Left renal cortex interstitium (tissue), 4 donors: ENCODE measurements around the gene CCNC. TPM values are rescaled to one million over a fixed set of nuclear protein-coding genes. Genes with fewer than 3 reads are reported as not detected.

Experiments
- DNase-seq, 4 donors: peaks; one replicate each; pipeline ENCODE4 v3.0.0-alpha.2; 2013; ENCODE audit warnings: low read depth in 4 of 4, low spot score in 2 of 4, missing footprints in 1 of 4
- polyA plus RNA-seq, 4 donors: library from polyadenylated mRNA; unstranded; fragments of 120-200 nt; gene quantifications; one replicate each; pipeline ENCODE4 v1.2.1, GENCODE V29; 2013; ENCODE audit not compliant: insufficient read length in 4 of 4

CCNC gene
- polyA plus RNA-seq, 4 donors, result 70.8 to 107 (median 82.0) TPM

DNA sequence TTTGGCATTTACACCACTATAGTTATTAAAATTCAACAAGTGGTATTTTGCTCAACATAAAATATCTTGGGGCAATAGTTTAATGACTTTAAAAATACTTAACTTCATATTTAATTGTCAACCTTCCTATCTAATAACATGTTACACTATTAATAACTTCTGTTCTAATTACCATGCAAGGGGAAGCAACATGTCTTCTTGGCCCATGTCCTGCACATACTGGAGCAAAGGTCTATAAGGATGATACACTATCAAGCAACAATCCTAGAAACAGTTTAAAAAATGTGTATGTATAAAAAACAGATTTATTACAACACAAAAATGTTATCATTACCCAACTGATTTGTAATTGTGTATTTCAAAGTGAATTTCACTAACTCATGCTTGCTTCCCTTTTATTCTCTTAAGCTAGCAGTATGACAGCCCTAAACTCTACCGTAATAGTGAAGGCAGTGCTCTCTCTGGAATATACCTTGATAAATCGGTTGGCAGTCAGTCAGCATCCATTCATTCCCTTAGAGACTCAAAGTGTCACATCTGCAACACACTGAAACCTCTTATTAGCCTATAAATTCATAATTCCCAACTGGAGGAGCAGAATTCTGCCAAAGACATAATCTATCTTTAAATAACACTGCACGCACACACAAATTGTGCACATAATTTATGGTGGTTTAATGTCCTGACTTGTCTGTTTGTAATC is 18.3 kb downstream of the CCNC start:
- no peak for DNase-seq

DNA sequence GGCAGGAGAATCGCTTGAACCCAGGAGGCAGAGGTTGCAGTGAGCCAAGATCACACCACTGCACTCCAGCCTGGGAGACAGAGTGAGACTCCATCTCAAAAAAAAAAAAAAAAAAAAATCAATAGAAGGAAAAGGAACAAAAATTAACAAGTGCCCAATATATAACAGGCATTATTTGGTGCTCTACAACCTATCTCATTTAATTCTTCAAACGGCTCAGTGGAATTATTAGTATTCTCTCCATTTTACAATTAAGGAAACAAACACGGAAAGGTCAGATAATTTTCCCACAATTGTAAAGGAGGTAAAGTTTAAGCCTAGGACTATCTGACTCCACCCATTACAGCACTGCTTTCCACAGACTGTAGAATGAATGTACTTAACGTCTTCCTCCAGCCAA is 19.8 kb downstream of the CCNC start:
- DNase-seq, result no peak

DNA sequence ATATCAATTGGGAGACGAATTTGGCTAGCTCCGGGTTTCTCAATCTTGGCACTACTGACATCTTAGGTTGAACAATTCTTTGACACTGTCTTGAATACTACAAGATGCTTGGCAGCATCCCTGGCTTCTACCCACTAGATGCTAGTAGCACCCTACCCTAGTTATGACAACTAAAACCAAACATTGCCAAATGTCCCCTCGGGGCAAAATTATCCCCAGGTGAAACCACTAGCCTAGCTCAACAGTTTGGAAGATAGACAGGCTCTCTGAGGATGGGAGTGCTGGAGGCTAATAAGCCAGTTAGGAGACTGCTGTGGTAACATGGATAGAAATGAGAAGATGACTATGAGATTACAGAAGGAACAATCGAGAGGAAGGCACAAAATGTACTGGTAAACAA is 20.9 kb downstream of the CCNC start:
- DNase-seq, result no peak

DNA sequence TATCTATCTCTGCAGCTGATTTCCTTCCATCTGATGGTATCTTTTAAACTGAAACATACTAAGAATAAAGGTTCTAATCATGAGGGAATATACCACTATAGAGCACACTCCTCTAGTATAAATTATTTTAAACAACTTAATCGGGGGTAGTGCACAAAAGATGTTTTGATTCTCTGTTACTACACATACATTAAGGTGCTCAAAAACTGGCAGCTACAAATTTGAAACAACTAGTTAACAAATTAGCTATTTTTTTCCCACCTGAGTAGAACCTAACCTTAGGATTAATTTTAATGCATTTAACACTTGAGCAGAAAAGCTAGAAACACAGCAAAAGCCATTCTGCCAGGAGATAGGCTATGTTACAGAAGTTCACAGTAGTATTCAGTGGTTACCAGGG is 23.0 kb downstream of the CCNC start:
- DNase-seq, result no peak

DNA sequence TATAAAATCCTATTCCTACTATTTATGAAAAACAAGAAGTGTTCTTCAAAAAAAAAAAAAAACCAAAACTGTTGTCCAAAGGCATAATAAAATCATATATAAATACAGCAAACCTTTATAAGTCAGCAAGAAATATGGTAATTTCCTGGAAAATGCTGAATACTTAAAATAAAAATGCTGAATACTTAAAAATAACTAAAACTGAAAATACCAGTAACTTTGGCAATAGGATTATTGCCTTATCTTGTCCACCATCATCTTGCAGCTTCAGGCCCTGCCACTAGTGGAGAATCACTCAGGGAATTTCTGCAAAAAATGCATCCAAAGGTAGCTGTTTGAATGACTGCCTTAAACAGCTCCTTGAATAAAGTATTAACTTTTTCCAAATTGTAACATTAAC is 24.5 kb downstream of the CCNC start:
- DNase-seq, result no peak

DNA sequence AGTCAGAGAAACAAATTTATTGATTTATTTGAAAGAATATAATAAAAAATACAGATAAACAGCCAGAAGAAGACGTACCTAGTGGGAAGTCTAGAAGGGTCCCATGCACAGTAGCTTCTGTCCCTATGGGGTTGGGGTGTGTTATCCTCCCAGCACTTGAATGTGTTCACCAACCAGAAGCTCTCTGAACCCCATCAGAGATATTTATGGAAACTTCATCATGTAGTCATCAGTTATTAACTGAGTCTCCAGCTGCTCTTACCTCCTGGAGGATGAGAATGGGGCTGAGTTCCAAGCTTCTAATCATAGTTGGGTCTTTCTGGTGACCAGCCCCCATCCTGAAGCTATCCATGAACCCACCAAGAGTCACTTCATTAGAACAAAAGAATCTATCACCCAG is 37.8 kb downstream of the CCNC start:
- DNase-seq, result no peak

DNA sequence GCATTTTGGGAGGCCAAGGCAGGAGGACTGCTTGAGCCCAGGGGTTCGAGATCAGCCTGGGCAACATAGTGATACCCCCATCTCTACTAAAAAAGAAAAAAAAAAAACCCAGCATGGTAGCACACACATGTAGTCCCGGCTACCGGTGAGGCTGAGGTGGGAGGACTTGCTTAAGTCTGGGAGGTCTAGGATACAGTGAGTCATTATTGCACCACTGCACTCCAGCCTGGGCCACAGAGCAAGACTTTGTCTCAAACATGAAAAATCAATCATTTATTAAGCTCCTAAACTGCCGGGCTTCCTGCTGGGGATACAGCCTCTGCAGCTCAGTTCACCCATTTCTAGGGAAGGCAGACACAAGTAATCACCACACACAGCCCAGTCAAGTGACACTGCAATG is 45.9 kb downstream of the CCNC start:
- no peak for DNase-seq

DNA sequence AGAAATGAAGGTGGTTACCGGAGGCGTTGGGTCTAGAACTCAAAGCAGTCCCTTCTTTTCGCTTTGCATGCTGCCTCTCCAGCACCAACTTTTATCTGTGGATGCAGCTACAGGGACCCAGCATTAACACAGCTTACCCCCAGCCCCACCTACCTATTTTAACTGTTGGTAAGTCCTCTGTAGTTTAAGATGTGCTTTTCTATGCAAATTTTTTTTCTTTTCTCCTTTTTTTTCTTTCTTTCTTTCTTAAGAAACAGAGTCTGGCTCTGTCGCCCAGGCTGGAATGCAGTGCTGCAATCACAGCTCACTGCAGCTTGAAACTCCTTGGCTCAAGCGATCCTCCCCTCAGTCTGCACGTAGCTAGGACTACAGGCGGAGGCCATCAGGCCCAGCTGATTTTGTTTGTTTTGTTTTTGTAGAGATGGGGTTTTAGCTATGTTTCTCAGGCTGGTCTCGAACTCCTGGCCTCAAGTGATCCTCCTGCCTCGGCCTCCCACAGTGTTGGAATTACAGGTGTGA is 46.8 kb downstream of the CCNC start:
- DNase-seq, result no peak

DNA sequence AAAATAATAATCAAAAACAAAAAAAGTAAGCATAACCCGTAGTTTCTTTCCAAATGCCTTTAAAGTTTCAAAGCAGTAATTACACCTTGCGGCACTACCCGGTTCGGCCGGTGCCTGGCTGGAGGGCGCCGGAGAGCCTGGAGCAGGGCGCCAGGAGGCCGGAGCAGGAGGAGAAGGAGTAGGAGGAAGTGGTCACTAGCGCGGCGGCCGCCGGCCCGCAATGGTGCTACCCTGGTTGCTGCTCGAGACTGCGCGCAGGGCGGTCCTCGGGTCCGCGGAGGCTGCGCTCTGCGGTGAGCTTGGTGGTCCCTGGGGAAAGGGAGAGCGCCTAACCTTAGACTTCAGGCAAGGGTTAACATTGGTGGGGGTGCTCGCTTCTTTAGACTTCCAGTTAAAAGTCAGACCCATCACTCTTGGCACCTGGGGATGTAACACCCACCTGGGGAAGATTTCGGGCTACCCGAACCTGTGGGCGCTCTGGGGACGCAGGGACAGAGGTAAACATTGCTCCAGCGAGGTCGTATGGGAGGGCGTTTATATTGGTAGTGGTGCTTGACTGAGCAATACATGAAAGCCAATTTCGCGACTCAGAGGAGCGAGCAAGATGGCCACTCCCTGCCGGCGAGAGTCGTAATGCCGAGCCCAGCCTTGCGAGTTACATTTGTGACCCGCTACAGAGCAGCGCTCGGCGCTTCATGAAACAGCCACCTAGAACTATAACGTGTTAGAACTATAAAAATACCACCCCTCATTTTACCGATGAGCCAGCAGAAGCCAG is 47.4 kb downstream of the CCNC start:
- peak; percentile 70 to 84 (median 76) for DNase-seq

DNA sequence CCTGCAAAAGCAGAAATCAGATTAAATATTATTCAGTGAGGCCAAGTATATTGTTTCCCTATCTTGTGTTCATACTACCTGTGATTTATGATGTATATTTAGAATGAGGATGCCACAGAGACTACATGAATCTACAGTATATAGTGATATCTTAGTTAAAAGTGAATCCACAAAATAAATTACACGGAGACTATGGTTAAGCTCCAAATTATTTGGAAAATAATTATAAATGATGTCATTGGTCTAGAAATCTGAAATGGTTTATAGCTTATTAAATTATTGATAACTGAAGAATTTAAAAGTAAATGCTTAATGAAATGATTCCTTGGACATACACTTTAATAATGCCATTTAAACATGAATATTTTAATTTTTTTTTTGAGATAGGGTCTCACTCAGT is 49.0 kb downstream of the CCNC start:
- no peak for DNase-seq

DNA sequence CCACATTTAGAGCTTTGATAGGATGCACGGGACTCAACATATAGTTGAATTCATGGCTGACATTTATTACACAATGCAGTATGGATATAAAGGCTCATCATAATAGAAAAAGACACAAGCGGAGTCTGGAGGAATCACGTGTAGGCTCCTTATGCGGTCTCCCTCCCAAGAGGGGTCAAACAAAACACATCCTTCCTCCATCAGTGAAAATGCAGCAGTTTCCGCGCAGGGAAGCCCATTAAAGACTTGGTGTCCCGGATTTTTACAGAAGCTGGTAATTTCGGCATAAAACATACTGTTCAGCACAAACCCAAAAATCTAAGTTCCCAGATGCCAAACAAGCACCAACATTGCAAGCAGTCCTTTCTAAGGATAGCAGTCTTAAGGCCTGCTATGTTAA is 54.4 kb downstream of the CCNC start:
- DNase-seq, result peak in 1 of 4 donors; percentile 4

DNA sequence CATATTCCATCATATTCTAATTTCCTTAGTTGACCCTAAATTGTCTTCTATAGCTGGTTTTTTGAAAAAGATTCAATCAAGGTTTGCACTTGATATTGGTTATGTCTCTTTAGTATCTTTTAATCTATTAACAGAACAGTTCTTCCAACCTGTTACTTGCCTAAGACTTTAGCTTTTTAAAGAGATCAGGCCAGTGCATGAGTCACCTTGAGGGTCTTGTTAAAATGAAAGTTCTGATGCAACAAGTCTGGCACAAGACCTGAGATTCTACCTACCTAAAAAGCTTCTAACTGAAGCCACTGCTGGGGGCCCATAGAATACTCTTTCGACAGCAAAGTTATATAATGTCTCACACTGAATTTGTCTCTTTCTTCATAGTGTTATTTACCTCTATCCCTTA is 56.4 kb downstream of the CCNC start:
- DNase-seq, result no peak

DNA sequence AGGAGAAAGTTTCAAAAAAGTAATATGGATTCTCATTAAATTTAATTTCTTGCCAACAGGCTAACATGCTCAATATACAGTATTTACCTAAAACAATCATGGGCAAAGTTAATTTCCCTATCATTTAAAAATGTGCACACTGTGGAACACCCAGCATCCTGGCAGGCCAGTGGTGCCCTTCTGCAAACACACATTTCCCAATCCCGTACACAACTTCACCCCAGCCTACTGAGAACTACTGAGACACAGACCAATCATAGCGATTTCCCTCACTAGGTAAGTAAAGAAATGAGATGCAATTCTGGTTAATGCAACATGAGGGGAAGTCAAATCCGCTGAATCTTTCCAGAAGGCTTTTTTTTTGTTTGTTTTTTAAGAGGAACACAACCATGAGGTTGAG is 60.8 kb downstream of the CCNC start:
- no peak for DNase-seq

DNA sequence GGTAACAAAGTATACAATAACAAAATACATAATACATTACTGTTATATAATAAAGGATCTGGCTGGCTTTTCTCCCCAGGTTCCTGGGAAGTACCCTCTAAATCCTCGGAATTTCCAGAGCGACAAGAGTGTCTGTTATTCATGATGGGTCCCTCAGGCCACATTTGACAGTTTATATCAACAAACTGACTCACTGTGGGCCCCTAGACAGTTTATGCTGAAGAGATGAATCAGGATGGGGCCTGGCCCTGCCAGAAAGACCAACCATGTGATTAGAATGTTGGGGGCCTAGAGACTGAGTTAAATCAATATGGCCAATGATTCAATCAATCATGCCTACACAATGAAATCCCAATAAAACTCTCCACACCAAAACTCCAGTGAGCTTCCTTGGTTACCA is 66.7 kb downstream of the CCNC start:
- DNase-seq, result no peak

DNA sequence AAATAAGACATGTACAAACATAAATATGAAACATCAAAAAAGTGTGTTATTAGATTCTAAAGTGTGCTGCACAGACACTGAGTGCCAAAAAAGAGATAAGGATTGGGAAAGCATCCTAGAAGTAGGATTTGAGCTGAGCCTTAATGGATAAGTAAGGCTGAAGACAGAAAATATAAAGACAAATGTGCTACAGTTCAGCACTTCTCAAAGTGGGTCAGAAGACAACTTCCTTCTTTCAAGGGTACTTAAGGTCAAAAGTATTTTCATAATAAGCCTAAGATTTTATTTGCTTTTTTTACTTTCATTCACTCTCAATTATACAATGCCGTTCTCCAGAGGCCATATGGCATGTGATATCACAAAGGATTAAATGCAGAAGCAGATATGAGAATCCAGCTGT is 70.0 kb downstream of the CCNC start:
- DNase-seq, result no peak

DNA sequence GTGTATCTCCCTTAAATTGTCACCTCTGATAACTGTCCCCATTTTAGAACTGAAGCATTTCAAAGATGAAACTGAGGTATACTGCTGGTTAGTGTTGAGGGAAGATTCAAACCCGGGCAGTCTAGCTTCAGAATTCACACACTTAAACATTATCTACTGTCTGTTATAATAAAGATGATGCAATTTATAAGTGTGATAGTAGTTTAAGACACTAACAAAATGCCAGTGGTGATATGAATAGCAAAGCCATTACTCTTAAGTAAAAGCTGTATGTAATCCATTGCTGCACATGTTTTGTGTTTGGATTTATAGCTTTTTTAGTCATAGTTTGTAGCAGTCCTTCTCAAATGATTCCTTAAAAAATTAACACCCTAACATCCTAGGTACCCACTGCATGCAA is 73.0 kb downstream of the CCNC start:
- no peak for DNase-seq

Other genes starting within 250 kb of the CCNC start
- gene FAXC, start 219.0 kb downstream of the CCNC start, polyA plus RNA-seq, result 1 to 10 TPM; 4.7 to 5.9 (median 5.4) TPM
- gene COQ3, start 174.5 kb downstream of the CCNC start, polyA plus RNA-seq, result 10 to 100 TPM; 10.3 to 13.7 (median 13.0) TPM
- gene PNISR, start 143.4 kb downstream of the CCNC start, polyA plus RNA-seq, result 100 to 1,000 TPM; 214 to 429 (median 345) TPM
- gene USP45, start 53.2 kb downstream of the CCNC start, polyA plus RNA-seq, result 10 to 100 TPM in 2 of 4 donors, 1 to 10 TPM in 2; 7.8 to 15.1 (median 11.1) TPM
- not detected for gene PRDM13, start 38.2 kb upstream of the CCNC start, polyA plus RNA-seq